HG02678 (cell line): ENCODE measurements around the gene EML4.
"Not testable (repeated sequence)": the region's sequence is repeated elsewhere in the genome, so short reads cannot be mapped to it uniquely, and the experiment has no call there.

Experiments
- ATAC-seq: cut with Tn5 transposase; IDR thresholded peaks from one replicate; pipeline ENCODE4 v1.9.1; 2021; ENCODE audit warnings: mild to moderate bottlenecking, moderate library complexity; ENCODE audit not compliant: unreplicated experiment

Gene EML4, protein sequence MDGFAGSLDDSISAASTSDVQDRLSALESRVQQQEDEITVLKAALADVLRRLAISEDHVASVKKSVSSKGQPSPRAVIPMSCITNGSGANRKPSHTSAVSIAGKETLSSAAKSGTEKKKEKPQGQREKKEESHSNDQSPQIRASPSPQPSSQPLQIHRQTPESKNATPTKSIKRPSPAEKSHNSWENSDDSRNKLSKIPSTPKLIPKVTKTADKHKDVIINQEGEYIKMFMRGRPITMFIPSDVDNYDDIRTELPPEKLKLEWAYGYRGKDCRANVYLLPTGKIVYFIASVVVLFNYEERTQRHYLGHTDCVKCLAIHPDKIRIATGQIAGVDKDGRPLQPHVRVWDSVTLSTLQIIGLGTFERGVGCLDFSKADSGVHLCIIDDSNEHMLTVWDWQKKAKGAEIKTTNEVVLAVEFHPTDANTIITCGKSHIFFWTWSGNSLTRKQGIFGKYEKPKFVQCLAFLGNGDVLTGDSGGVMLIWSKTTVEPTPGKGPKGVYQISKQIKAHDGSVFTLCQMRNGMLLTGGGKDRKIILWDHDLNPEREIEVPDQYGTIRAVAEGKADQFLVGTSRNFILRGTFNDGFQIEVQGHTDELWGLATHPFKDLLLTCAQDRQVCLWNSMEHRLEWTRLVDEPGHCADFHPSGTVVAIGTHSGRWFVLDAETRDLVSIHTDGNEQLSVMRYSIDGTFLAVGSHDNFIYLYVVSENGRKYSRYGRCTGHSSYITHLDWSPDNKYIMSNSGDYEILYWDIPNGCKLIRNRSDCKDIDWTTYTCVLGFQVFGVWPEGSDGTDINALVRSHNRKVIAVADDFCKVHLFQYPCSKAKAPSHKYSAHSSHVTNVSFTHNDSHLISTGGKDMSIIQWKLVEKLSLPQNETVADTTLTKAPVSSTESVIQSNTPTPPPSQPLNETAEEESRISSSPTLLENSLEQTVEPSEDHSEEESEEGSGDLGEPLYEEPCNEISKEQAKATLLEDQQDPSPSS

DNA sequence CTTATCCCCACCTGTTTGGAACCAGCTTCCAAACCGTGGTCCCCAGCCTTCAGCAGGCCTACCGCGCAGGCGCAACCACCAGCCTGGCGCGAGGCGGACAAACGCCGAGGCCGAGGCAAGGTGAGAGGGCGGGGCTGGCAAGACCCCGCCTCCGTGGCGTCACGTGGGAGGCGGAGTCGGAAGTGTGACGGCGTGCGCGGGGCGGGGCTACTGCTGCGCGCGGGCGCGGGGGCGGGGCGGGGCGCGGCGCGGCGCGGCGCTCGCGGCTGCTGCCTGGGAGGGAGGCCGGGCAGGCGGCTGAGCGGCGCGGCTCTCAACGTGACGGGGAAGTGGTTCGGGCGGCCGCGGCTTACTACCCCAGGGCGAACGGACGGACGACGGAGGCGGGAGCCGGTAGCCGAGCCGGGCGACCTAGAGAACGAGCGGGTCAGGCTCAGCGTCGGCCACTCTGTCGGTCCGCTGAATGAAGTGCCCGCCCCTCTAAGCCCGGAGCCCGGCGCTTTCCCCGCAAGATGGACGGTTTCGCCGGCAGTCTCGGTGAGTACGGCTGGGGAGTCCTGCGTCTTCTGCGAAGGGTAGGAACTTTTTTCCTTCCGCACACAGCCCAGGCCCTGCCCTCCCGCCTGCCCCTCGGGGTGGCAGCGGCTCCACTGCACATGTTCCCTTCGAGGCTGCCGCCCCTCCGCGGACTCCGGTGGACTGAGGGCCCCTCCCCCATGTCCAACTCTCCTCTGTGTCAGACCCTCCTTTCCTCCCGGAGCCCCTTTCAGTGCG is at the start of gene EML4:
EML4 (plus strand) TSS at position 254 of the 774 bp plus-strand sequence; CDS start at position 513, 259 bp downstream.
- peak; percentile 81 for ATAC-seq

DNA sequence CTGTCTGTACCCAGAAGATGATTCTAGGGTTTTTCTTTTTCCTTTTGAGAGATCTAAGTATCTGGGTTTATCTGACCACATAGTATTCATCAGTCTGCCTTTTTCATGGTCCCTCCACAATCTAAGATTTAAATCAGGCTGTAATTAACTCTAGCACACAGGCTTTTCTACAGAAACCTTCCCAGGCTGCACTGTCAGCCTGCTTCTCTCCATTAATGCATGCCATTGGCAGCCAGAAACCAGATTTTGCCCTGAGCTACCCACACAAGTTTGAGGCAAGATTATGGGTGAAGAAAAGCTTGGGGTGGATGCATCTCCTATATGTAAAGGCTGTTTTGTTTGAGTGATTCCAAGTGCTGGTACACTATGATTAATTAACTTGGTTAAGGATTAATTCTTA is 45.7 kb upstream of the EML4 start:
- no peak for ATAC-seq

DNA sequence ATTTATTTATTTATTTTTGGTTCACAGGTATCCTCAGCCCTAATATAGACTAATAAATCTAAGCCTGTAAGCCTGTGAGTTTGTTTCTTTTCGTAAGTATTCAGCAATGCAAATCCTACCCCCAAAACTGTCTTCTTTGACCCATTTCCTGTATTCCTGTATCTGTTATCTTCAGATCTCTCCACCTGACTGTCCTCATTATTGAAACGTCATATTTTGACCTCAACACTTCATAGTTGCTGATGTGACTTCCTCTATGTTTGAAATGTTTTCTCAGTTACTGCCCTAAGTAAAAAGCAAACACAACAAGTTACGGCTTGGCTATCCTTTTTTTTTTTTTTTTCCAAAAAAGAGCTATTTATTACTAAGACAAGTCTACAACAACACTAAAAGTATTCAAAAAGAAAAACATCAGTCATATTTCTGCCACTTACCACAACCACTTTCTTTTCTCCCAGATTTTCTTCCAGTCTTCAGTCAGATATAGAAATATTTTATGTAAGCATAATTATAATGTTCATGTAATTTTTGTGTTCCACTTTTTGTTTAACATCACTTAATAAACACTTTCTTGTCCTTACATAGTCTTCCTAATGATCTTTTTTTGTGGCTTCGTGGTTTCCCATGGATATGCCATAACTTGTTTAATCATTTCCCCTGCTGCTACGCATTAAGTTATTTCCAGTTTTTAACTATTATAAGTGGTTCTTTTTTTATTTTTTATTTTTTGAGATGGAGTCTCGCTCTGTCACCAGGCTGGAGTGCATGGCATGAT is 45.0 kb upstream of the EML4 start:
- ATAC-seq, result peak; percentile 51

DNA sequence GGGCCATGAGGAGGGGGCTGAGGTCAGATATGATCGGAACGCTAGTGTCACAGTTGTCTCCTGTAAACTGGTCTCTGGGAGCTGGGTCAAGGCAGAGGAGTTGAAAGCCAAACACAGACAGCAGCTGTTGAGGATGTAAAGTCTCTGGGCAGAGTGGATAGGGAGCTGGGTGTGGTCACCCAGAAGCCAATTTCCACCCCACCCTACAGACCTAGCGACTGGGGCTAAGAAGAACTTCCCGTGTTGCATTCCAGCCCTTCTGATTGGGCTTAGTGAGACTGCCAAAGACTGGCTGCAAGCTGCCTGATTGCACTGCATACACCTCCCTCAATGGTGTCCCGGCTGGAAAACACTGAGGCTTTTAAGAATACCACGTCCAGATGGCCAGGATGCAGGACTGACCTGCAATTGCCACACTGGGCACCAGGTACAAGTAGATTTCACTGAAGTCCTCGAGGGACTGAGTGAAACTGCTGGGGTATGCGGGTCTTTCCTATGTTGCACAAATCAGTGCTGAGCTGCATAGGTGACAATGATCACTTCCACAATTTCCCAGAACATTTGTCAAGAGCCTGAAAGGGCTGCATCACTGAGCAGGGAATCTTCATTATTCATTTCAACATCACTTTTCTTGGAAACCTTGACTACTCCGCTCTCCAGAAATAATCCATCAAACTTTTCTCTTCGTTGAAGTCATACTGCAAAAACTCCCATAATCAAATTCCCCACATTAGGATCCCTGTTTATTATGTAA is 43.1 kb upstream of the EML4 start:
- ATAC-seq, result no peak

DNA sequence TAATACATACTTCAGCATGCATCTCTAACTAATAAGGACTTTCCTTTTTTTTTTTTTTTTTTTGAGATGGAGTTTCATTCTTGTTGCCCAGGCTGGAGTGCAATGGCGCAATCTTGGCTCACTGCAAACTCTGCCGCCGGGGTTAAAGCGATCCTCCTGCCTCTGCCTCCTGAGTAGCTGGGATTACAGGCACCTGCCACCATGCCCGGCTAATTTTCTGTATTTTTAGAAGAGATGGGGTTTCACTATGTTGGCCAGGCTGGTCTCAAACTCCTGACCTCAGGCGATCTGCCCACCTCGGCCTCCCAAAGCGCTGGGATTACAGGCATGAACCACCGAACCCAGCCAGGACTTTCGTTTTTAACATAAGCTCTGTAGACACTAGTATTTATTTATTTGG is 42.3 kb upstream of the EML4 start:
- ATAC-seq, result not testable (repeated sequence)

DNA sequence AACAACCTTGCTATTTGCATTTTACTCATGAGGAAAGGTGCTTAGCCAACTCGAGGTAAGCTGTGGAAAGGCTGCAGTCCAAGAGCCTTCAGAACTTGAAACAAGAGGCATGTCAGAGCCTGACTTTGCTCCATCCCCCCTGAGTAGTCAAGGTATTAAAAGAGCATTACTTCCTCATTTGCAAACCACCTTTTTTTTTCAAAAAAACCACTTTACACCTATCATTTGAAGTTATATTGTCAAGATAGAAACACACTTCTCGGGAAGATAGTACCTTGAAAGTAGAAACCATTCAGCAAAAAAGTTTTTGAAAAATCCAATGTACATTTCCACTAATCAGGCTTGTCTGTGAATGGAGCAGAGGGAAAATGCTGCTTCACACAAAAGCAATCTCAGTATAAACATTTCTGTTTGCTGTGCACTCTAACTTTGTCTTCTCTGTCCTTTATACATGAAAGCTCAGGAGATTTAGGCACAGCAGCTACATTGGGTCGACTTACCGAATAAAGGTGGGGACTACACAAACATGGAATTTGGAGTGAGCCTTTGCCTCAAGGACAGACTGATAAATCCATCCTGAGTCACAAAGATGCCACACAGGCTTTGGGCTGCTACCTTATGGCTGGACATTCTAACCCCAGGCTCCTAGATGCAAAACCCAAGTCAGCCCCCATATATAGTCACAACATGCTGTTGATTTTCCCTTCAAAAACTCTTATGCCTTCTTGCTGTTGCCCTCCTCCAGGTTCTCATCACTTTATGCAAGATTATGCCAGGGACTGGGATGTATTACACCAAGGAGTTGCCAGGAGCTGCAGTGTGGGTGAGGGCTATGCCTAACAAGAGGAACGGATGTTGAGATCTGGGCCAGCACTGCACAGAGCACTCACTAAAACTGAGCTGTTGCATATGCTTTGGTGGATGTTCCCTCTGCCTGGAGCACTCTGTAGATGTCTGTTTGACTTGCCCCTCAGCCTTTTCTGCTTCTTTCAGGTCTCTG is 41.4 kb upstream of the EML4 start:
- ATAC-seq, result peak; percentile 50

DNA sequence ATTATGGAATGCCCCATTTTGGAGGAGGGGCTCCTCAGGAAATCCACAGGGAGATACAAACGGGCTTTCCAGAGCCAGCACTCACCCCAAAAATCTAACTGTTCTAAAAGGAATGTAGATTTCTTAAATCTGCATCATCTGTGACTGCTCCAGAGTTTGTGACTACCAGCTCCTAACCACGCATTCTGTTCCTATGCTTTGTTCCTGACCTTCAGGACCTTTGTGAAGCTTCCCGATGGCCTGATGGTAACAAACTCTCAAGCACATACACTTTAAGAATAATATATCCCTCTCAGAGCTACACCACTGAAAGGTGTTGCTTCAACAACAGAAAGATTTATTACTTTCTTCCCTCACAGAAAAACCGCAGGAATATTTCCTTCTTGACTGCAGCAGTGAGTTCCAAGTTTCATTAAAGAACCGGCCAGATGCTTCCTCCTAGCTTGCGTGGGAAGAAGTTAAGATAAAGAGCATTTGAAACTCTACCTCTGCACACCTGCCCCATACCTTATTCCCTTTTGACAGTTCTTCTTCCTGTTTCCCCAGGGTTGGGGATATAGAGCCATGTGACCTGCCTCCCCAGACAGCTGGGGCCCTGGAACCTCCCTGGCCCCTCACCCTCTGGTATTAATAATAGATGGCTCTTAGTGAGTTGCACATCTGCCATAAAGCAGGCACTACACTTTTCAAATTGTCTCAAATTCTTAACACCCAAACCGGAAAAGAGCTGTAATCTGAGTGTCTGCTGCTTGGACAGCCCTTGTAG is 40.2 kb upstream of the EML4 start:
- peak; percentile 28 for ATAC-seq

DNA sequence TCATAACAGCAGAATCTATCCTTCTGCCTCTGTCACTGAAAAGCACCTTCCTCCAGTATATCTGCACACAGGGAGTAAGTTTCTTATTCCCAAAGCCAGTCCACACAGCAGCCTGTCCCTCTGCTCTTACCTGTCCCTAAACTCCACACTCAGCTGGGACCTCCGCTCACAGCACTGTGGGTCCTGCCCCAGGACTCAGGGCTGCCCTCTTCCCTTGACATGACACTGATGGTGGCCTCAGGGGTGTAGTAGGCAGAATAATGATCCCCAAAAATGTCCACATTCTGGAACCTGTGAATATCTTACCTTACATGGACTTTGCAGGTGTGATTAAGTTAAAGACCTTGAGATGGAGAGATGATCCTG is 39.7 kb upstream of the EML4 start:
- no peak for ATAC-seq

DNA sequence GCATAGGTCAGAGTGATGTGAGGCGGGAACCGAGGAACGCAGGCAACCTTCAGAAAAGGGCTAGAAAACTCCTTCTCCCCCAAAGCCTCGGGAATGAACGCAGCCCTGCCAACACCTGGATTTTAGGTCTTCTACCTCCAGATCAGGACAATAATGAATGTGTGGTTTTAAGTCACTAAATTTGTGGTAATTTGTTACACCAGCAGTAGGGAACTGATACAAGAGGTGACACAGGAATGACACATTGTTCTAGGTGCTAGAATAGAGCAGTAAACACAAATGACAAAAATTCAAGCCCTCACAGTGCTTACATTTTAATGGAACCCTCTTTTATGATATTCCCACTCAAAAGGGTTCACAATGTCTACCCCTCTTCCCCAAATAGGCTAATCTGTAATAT is 39.2 kb upstream of the EML4 start:
- no peak for ATAC-seq

DNA sequence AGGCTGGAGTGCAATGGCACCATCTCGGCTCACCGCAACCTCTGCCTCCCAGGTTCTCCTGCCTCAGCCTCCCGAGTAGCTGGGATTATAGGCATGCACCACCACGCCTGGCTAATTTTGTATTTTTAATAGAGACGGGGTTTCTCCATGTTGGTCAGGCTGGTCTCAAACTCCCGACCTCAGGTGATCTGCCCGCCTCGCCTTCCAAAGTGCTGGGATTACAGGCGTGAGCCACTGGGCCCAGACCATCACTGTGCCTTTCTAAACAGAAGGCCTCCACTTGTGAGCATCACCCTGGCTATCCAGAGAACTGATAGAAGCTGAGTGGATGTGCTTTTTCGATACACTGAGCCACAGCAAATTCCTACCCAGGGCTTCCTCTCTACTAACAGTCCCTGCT is 38.3 kb upstream of the EML4 start:
- ATAC-seq, result not testable (repeated sequence)

DNA sequence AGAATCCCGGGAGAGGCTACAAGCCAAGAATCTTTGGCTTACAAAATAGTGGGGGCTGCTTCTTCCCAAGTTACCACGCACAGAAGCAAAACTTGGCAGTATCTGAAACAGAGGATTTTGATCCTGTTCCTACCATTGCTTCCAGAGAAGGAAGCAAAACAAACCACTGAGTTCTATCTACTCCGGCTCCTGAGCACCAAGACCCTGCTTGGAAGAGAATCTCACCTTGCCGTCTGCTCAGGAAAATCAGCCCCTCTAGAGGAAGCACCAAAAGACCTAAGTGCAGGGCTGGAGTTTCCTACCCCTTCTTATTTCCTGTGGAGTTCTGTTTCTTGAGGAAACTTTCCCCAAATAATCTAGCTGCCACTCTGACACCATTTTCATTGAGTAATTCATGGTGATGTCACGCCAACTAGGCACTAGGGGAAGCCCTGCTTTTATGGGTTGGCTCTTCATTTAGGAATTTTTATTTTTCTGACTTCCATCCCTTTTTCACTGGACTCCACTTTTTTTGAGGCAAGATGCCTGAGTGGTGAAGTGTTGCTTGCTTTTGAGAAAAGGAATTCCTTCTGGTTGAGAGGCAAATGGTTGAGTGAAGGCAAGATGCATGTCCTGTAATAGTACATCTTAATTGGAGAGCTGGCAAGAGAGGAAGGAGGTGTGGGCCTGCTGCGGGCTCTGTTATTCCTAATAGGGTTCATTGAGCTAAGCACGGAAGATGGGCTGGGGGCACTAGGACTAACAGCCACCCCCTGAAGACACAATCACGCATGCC is 36.8 kb upstream of the EML4 start:
- ATAC-seq, result no peak

DNA sequence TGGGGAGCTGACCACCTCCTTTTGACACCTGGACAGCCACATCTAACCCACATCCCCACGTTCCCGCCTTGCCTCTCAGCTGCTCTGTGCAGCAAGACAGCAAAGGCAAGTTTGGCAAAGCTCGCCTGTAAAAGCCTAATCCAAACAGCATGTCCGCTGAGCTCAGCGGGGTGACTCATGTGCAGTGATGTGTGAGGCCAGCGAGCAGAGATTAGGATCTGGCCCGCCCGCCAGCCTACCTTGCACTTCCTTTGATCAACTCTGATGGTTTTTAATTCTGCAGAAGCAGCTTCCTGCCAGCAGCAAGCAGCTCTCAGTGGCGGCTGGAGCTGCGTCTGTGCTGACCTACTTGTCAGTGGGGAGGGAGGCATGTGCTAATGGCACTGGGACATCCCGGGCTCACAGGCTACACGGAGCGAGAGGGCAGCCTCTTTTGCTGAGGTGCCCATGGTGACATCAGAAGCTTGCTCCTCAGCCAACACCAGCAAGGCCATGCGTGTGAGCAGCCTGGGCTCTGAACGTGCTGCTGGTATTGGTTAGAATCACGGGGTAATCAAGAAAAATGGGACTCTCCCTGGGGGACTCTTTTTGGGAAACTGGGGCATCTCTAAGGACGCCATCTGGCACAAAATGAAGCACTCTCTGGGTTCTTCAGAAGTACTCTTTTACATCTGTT is 36.0 kb upstream of the EML4 start:
- peak; percentile 77 for ATAC-seq

DNA sequence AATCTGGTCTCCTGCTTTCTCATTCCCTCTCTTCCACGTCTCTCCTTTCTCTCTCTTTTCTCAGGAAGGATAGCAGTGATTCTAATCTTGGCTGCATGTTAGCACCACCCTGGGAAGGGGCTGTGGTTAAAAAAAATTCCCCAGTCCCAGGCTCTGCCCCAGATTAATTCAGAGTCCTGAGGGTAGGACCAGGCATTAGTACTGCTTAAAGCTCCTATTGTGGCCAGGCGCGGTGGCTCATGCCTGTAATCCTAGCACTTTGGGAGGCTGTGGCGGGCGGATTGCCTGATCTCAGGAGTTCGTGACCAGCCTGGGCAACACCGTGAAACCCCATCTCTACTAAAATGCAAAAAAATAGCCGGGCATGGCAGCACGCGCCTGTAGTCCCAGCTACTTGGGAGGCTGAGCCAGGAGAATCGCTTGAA is 35.4 kb upstream of the EML4 start:
- no peak for ATAC-seq

DNA sequence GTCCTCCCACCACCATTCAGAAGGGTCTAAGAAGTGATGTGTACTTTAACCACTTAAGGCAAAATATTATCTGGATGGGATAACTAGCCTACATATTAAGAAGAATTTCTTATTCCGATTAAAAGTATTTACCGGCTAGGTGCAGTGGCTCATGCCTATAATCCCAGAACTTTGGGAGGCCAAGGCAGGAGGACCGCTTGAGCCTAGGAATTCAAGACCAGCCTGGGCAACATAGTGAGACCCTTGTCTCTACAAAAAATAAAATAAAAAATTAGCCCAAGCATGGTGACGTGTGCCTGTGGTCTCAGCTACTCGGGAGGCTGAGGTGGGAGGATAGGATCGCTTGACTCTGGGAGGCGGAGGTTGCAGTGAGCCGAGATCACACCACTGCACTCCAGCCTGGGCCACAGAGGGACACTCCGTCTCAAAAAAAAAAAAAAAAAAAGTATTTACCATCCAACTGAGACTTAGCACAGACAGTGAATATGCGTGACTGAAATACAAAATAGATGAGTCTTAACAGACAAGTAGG is 34.7 kb upstream of the EML4 start:
- ATAC-seq, result not testable (repeated sequence)

DNA sequence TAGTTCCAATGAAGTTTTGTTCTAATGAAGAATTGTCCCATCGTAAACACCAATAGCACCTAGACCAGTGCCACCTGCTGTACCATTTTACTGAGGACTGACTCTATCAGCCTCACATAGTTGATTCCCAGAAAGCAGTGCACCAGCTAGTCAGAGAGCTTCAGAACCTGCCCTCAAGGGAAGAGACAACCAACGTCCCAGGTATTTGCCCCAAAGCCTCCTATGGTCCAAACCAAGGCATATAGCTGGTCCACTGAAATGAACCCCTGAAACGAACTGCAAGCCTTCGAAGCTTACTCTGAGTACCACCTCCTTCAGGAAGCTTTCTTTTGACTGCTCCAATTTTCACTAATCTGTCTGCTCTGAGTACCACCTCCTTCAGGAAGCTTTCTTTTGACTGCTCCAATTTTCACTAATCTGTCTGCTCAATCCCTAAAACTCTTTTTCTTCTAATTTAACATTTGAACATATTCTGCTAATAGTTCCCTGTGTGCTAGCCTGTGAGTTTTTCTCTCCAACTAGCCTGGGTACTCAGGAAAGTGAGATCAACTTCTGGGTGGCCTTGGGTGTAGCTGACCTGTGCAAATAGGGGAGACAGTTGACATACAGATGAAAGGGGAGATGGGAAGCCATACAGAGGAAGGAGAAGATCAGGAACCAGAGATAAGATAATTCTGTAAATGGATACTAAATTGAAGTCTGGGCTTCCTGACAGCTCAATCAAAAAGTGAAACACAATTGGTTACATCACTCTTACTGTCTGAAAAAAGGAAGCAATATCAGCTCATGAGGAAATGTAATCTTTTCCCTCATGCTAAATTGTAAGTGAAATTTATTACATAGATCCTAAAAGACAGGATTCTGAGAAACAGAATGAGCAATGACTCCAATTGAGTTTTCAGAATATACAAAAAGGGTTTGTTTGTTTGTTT is 33.5 kb upstream of the EML4 start:
- ATAC-seq, result no peak
